Rectal smooth muscle tissue (tissue), 1 donor: Measurements from ENCODE around the gene LRRC61.
A peak's percentile ranks its signal among the peaks of the same experiment; 100 is the strongest.

ENCODE experiments used
- H3K27ac ChIP-seq: one replicate; pipeline ENCODE4 v1.7.0; 2013; ENCODE audit warnings: low read depth, low read length, inconsistent platforms
- H3K27me3 ChIP-seq: one replicate; pipeline ENCODE4 v1.7.0; 2013; ENCODE audit warnings: low read length; ENCODE audit not compliant: control insufficient read depth, insufficient read depth
- H3K36me3 ChIP-seq: one replicate; pipeline ENCODE4 v1.7.0; 2013; ENCODE audit warnings: low read length; ENCODE audit not compliant: control insufficient read depth, insufficient read depth
- H3K4me1 ChIP-seq: one replicate; pipeline ENCODE4 v1.7.0; 2013; ENCODE audit warnings: low read length; ENCODE audit not compliant: control insufficient read depth, insufficient read depth
- H3K4me3 ChIP-seq: one replicate; pipeline ENCODE4 v1.7.0; 2013; ENCODE audit warnings: low read length
- H3K9ac ChIP-seq: one replicate; pipeline ENCODE4 v1.7.0; 2013; ENCODE audit warnings: low read length

LRRC61 gene

DNA sequence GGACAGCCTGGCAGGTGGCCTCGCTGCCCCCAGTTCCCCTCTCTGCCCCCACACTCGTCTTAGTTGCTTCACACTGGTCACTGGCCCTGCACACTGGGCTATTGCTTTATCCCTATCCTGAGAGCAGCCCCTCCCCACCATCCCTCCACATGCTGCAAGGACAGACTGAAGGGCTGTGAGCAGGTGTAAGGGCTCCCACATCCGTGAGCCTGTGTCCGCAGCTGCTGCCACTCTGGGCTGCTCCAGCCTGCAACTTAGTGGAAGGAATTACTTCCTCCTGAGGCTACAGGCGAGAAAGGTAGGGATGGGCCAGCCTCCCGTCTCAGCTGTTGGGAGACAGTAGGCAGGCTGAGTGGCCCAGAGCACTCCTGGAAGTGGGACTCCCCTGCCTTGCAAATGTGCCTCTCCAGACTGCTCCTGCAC lies 14.5 kb downstream of the LRRC61 start:
- Histone ChIP-seq H3K4me1 (peaks cover 26% of the 10 kb centered on the region), H3K27me3 (no peaks in the 10 kb centered on the region), H3K27ac (no peak overlapping the region)

DNA sequence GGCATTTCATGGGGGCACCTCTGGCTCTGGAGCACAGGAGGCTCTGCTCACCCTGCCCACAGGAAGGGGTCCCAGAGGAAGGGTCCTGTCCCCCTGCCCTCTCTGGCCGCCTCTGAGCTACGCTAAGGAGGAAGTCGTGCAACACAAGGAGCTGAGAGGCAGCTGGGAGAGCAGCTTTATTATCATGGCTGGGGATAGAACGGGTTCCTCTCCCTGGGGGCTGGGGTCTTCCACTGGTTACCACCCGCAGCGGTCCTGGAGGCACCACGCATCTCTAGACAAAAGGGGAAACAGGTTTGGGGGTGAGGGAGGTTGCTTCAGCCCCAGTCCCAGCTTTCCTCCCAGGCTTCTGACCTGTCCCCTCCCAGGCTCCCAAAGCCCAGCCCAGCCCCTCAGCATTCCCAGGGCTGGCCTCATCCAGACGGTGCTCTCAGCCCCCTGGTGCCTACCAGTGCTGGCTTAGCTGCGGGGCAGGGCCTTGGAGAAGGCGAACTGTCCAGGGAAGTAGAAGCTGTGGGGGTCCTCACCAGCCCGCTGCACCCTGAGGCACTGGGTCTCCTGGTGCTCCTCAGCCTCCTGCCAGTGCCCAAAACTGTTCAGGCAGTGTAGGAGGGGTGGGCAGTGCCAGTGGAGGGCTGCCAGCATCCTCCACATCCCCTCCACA lies 15.1 kb downstream of the LRRC61 start:
- Histone ChIP-seq H3K27ac (peak overlapping the region; percentile 17), H3K9ac (no peak overlapping the region), H3K4me3 (no peak overlapping the region), H3K4me1 (peaks cover 26% of the 10 kb centered on the region), H3K27me3 (no peaks in the 10 kb centered on the region), H3K36me3 (no peaks in the 10 kb centered on the region)

More for the DNA sequence above, 14.5 kb downstream of the LRRC61 start:
- Histone ChIP-seq H3K9ac (no peak overlapping the region), H3K4me3 (no peak overlapping the region), H3K36me3 (no peaks in the 10 kb centered on the region)

DNA sequence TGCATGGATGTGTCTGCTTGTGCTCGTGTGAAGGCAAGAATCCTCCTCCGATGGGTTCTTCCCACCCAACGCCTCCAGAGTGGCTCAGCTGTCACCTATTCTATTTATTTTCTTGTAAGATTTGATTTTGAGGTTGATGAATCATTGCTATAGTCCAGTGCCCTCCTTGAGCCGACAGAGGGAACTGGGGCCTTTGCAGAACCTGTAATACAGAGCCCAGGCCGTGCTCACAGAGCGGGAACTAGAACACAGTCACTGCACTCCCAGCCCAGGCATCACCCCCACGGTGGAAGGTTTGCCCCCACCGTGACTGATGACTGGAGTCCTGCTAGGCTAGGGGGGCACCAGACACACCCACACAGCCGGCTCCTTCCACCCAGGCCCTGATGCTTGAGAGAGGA lies 16.3 kb downstream of the LRRC61 start:
- Histone ChIP-seq H3K4me3 (peak overlapping the region; percentile 81), H3K27ac (peak overlapping the region; percentile 11)

DNA sequence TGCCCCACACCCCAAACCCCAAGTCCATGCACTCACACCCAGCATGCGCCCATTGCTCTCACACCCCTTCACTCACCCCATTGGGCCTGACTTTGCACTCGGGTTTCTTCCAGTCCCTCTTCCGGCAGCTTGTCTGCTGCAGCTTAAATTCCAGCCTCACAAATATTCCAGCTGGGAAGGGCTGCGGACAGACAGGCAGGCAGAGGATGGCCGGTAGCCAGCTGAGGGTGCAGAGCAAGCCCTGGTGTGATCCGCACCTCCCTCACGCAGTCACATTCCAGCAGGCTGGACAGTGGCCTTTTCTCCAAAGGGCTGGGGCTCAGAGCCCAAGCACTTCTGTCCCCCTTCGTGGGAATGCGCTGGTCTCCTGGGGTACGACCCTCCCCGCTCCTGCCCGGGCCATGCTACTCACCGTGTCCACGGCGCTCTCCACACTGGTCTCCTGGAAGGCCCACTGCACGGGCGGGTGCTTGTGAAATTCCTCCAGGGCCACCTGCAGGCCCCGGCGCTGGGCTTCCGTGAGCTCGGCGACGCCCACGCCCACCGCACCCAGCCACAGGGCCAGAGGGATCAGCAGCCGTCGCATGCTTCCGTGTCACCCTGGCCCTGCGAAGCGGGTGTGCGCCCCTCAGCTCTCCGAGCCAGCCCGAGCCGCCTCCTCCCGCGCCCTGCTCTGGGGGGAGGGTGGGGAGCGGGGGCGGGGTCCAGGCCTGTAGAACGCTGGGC lies 17.0 kb downstream of the LRRC61 start:
- no peak overlapping the region for H3K9ac ChIP-seq
- peak overlapping the region; percentile 81 for H3K4me3 ChIP-seq
- no peaks in the 10 kb centered on the region for H3K36me3 ChIP-seq
- H3K4me1 ChIP-seq, result peaks cover 24% of the 10 kb centered on the region
- H3K27ac ChIP-seq, result peak overlapping the region; percentile 84
- H3K27me3 ChIP-seq, result no peaks in the 10 kb centered on the region

More for the DNA sequence above, 16.3 kb downstream of the LRRC61 start:
- H3K9ac ChIP-seq, result no peak overlapping the region
- H3K4me1 ChIP-seq, result peaks cover 26% of the 10 kb centered on the region
- H3K36me3 ChIP-seq, result no peaks in the 10 kb centered on the region
- H3K27me3 ChIP-seq, result no peaks in the 10 kb centered on the region

DNA sequence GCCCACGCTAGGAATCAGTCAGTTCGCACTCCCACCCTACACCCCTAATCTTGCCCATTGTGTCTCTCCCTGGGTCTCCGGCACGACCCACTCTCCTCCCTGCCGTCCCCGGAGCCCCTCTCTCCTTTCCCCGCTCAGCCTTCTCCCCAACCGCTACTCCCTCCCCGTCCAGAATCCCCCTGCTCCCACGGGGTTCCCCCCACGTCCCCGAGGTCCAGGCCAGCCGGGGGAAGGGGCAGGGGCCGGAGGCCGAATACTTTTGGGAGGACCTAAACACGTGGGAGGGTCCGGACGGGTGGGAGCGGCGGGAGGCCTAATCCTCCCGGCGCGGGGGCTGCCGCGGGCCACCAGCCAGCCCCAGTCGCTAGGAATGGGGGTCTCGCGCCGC lies 17.7 kb downstream of the LRRC61 start:
- peak overlapping the region; percentile 58 for H3K9ac ChIP-seq
- H3K4me3 ChIP-seq, result peak overlapping the region; percentile 81
- no peaks in the 10 kb centered on the region for H3K27me3 ChIP-seq
- H3K36me3 ChIP-seq, result no peaks in the 10 kb centered on the region
- H3K27ac ChIP-seq, result peak overlapping the region; percentile 84
- peaks cover 18% of the 10 kb centered on the region for H3K4me1 ChIP-seq

DNA sequence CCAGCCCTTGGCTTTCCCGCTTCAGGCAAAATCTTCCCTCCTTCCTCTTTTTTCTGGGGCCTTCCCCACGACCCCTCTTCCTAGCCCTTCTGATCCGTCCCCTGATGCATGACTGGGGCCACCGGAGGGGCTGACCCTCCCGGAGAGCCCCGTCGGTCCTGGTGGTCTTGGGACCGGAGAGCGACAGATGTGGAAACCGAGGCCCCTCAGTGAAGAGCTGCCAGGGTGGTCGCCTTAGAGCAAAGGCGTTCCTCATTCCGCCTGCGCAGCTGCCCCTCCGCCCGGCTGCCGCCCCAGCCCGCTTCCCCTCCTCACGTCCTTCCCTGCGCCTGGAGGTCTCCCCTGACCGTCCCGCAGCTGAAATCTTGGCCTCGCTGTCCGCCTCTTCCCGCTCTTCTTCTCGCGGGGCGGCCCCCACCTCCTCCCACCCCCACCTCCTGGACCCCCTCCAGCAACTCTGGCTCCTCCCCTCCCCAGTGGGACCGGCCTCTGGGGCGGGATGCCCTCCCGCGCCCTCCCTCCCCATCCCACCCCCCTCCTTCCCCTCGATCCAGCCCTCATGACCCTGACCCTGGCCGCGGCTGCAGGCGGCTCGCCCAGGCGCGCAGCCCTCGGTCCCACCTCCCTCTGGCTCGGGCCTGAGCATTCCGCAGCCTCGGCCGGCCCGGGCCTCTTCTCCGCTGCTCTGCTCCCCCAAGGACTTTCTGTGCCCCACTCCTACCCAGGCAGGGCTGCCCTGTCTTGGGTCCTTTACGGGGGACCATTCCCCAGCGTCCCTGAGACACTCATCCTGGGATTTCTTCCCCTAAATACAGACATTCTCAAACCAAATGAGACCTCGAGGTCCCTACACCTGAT lies 18.3 kb downstream of the LRRC61 start, which contains the start of gene RARRES2:
TSS of gene RARRES2 (minus strand) at position 367 of the 858 bp plus-strand sequence. CDS start 1,020 bp downstream, outside the sequence.
- peak within 1 kb of the TSS; percentile 84 for H3K27ac ChIP-seq
- peaks cover 11% of the 10 kb centered on the region for H3K4me1 ChIP-seq
- peak within 1 kb of the TSS; percentile 58 for H3K9ac ChIP-seq
- peak within 1 kb of the TSS; percentile 81 for H3K4me3 ChIP-seq
- no peaks in the 10 kb centered on the region for H3K36me3 ChIP-seq
- H3K27me3 ChIP-seq, result no peaks in the 10 kb centered on the region

DNA sequence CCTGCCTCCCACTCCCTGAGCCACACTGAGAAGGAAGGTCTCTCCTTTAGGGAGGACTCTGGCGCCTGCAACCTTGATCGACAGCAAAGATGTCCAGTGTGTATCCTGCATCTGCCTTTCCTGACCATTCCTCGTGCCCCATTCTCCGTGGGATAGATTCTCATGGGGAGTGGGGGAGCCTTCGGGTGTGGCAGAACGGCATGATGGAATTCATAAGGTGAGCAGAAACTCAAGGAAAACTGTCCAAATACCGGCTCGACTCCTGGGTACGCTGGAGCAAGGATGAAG lies 18.9 kb downstream of the LRRC61 start:
- Histone ChIP-seq H3K4me1 (peaks cover 10% of the 10 kb centered on the region), H3K27me3 (no peaks in the 10 kb centered on the region), H3K9ac (peak overlapping the region; percentile 6), H3K27ac (peak overlapping the region; percentile 58), H3K4me3 (peak overlapping the region; percentile 40), H3K36me3 (no peaks in the 10 kb centered on the region)

DNA sequence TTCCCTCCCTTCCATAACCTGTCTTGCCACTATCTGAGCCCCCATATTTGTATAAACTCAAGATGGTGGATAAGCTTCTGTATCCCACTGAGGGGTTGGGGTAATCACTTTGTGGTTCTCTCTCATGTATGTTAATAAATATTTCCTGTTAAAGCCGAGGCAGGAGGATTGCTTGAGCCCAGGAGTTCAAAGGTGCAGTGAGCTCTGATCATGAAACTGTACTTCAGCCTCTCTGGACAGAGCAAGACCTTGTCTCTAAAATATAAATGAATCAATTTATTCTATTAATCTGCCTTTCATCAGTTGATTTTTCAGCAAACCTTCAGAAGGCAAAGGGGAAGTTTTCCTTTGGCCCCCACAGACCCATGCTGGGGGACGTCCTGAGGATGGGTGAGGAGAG lies 20.1 kb downstream of the LRRC61 start:
- Histone ChIP-seq H3K36me3 (no peaks in the 10 kb centered on the region), H3K4me1 (peaks cover 10% of the 10 kb centered on the region), H3K4me3 (no peak overlapping the region), H3K27me3 (no peaks in the 10 kb centered on the region), H3K9ac (no peak overlapping the region), H3K27ac (no peak overlapping the region)

DNA sequence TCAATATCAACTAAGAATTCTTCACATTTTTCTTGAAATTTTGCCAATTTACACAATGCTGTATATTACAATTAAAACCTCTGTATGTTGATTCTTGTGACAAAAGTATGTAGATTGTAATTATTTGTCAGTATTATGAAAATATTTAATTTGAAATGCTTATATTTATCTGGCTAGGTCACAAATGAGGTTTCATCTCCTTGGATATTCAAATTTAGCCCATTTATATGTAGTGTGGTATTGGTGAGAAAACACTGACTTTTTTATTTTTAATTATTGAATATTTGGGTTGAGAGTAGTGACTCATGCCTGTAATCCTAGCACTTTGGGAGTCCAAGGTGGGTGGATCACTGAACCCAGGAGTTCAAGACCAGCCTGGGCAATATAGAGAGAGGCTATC lies 21.1 kb downstream of the LRRC61 start:
- Histone ChIP-seq H3K27ac (no peak overlapping the region), H3K27me3 (no peaks in the 10 kb centered on the region), H3K36me3 (no peaks in the 10 kb centered on the region), H3K4me1 (peaks cover under 1% of the 10 kb centered on the region), H3K9ac (no peak overlapping the region), H3K4me3 (no peak overlapping the region)

DNA sequence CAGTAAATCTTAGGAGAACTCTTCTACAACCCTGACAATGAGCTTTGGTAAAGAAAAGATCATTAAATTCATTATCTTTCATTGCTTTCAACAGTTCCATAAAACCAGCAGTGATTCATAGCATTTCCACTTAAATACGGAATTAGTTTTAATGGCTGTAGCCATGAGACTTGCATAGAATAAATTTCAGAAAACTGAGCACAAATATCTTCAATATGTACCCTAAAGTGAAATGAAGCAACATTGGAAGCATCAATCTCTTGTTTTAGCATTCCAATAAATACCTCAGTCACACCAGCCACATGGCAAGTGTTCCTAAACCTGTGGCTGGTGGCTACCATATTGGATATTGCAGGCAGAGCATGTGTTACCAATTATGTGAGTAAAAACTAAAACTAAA lies 21.9 kb downstream of the LRRC61 start:
- no peak overlapping the region for H3K27ac ChIP-seq
- H3K4me1 ChIP-seq, result no peaks in the 10 kb centered on the region
- no peaks in the 10 kb centered on the region for H3K27me3 ChIP-seq
- H3K4me3 ChIP-seq, result no peak overlapping the region
- no peak overlapping the region for H3K9ac ChIP-seq
- H3K36me3 ChIP-seq, result no peaks in the 10 kb centered on the region

DNA sequence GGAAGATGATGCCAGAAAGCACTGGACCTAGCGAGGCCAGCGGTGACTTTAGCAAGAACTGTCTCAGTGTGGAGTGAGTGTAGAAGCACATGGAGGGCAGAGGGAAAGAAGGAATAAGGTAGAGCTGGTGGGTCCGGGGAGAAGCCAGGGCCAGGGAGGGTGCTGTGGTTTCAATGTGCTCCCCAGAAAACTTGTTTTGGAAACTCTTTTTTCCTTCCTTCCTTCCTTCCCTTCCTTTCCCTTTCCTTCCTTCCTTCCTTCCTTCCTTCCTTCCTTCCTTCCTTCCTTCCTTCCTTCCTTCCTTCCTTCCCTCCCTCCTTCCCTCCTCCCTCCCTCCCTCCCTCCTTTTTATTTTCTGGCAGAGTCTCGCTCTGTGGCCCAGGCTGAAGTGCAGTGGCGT lies 23.8 kb downstream of the LRRC61 start:
- Histone ChIP-seq H3K4me1 (no peaks in the 10 kb centered on the region), H3K36me3 (no peaks in the 10 kb centered on the region), H3K9ac (no peak overlapping the region), H3K4me3 (no peak overlapping the region), H3K27me3 (no peaks in the 10 kb centered on the region), H3K27ac (no peak overlapping the region)

DNA sequence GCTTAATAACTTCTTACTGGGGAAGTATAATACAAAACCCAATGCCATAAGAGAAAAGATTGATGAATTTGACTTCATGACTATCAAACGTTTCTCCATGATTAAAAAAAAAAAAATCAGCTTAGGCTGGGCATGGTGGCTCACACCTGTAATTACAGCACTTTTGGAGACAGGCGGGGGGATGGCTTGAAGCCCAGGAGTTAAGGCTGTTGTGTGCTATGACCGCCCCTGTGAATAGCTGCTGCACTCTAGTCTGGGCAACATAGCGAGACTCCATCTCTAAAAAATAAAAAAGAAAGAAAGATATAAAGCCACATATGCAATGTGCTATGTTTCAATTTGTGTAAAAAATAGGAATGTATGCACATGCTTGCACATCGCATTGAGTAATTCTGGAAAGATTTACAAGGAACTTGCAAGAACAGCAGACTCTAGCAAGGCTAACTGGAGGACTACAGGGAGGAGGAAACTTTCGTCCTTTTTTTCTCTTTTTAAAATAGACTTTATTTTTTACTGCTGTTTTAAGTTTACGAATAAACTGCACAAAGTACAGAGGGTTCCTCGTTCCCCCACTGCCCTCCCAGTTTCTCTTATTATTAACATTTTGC lies 28.5 kb downstream of the LRRC61 start:
- Histone ChIP-seq H3K4me3 (no peak overlapping the region), H3K27ac (no peak overlapping the region), H3K36me3 (no peaks in the 10 kb centered on the region), H3K27me3 (no peaks in the 10 kb centered on the region), H3K4me1 (peaks cover 2% of the 10 kb centered on the region), H3K9ac (no peak overlapping the region)
